Measurements from ENCODE around the gene OASL.
"Not testable (repeated sequence)": the region's sequence is repeated elsewhere in the genome, so short reads cannot be mapped to it uniquely, and the experiment has no call there.

The OASL gene

DNA sequence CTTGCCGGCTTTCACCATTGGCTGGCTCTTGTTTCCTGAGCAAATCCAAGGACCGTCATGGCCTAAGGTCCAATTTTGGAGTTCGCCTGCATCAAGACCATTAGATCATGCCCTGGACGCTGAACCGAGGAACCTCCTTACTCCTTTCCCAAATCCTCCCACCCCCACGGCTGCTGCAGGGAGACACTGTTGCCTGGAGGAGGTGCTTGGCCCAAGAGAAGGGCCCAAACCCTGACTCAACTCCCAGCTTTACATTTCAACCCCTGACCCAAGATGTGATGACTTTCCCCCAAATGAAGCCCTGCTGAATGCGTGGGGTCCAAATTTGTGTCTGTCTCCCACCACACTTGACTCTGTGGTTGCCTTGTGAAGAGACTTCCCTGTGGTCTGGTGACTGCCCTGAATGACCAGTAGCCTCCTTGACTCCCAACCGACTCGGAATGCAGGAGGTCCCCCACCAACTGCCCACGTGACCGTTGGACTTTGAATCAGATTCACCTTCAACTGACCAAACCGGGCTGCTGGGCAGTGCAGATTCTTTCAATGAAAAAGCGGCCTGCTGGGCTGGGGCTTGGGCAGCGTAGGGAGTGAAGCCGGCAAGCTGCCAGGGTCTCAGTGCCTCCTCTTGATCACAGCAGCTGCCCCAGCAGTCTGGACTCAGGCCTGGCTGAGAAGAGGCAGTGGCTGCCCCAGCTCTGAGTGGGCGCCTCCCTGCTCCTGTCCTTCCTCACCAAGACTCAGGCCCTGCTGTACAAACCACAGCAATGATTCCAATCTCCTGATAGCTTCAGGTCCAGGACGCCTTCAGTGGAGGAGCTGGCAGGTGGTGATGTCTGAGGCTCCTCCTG lies 46.7 kb upstream of the OASL start:
- Histone ChIP-seq H3K36me3 (no peaks in the 10 kb centered on the region), H3K9me3 (no peaks in the 10 kb centered on the region), H3K27ac (no peak overlapping the region), H3K4me1 (ENCODE audit: control insufficient read depth in 1 of 2, insufficient read depth in 1 of 2, low read depth in 1 of 2, low read length in 1 of 2) (no peaks in the 10 kb centered on the region), H3K27me3 (no peaks in the 10 kb centered on the region), H3K4me3 (ENCODE audit: low read depth in 1 of 2, low read length in 1 of 2) (no peak overlapping the region)
- TF ChIP-seq, protein P1, sequence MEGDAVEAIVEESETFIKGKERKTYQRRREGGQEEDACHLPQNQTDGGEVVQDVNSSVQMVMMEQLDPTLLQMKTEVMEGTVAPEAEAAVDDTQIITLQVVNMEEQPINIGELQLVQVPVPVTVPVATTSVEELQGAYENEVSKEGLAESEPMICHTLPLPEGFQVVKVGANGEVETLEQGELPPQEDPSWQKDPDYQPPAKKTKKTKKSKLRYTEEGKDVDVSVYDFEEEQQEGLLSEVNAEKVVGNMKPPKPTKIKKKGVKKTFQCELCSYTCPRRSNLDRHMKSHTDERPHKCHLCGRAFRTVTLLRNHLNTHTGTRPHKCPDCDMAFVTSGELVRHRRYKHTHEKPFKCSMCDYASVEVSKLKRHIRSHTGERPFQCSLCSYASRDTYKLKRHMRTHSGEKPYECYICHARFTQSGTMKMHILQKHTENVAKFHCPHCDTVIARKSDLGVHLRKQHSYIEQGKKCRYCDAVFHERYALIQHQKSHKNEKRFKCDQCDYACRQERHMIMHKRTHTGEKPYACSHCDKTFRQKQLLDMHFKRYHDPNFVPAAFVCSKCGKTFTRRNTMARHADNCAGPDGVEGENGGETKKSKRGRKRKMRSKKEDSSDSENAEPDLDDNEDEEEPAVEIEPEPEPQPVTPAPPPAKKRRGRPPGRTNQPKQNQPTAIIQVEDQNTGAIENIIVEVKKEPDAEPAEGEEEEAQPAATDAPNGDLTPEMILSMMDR (IDR thresholded peaks at IDR 0.05) = no peak

- Histone ChIP-seq H3K27ac (no peak overlapping the region), H3K27me3 (no peaks in the 10 kb centered on the region), H3K4me1 (ENCODE audit: control insufficient read depth in 1 of 2, insufficient read depth in 1 of 2, low read depth in 1 of 2, low read length in 1 of 2) (no peaks in the 10 kb centered on the region), H3K36me3 (no peaks in the 10 kb centered on the region), H3K9me3 (no peaks in the 10 kb centered on the region), H3K4me3 (ENCODE audit: low read depth in 1 of 2, low read length in 1 of 2) (no peak overlapping the region)
- TF ChIP-seq, protein P1 (IDR thresholded peaks at IDR 0.05) = no peak
Measured at GRCh38 chr12:121085069-121085468, 46.0 kb upstream of the OASL start.

GRCh38 chr12:121084229-121084628 lies 45.2 kb upstream of the OASL start:
- no peaks in the 10 kb centered on the region for H3K4me1 ChIP-seq (ENCODE audit: control insufficient read depth in 1 of 2, insufficient read depth in 1 of 2, low read depth in 1 of 2, low read length in 1 of 2)
- no peak overlapping the region for H3K27ac ChIP-seq
- H3K36me3 ChIP-seq = no peaks in the 10 kb centered on the region
- TF ChIP-seq, protein P1 (IDR thresholded peaks at IDR 0.05) = no peak
- H3K4me3 ChIP-seq (ENCODE audit: low read depth in 1 of 2, low read length in 1 of 2) = no peak overlapping the region
- H3K9me3 ChIP-seq = no peaks in the 10 kb centered on the region
- H3K27me3 ChIP-seq = no peaks in the 10 kb centered on the region

- no peaks in the 10 kb centered on the region for H3K36me3 ChIP-seq
- H3K27me3 ChIP-seq = no peaks in the 10 kb centered on the region
- no peak overlapping the region for H3K4me3 ChIP-seq (ENCODE audit: low read depth in 1 of 2, low read length in 1 of 2)
- TF ChIP-seq, protein P1 (IDR thresholded peaks at IDR 0.05) = no peak
- H3K27ac ChIP-seq = no peak overlapping the region
- no peaks in the 10 kb centered on the region for H3K9me3 ChIP-seq
- no peaks in the 10 kb centered on the region for H3K4me1 ChIP-seq (ENCODE audit: control insufficient read depth in 1 of 2, insufficient read depth in 1 of 2, low read depth in 1 of 2, low read length in 1 of 2)
Measured at GRCh38 chr12:121080909-121081308, 41.9 kb upstream of the OASL start.

DNA sequence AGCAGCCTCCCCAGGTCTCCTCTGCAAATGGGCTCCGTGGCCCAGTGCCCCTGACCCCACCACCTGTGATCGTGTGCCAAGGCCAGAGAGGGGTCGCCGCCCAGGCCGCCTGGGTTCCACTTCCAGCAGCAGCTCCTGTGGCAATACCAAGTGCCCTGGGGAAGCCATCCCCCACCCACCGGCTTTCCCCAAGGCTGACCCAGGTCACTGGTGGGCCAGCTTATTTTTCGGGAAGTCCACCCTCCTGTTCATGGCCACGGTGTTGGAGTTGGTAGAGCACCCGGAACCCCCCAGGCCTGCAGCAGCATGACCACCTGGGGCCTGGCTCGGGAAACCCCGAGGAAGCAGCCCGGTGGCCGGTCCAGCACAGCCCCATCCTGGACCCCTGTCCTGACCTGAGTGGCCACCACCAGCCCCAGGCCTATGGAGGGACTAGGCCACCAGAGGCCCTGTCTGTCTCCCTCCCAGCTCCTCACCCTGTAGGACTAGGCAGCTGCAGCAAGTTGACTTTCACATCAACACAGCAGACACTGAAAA lies 40.8 kb upstream of the OASL start:
- no peak overlapping the region for H3K27ac ChIP-seq
- TF ChIP-seq, protein P1 (IDR thresholded peaks at IDR 0.05) = no peak

GRCh38 chr12:121077440-121077839 lies 38.4 kb upstream of the OASL start:
- H3K36me3 ChIP-seq; H3K4me3 ChIP-seq (ENCODE audit: low read depth in 1 of 2, low read length in 1 of 2); H3K4me1 ChIP-seq (ENCODE audit: control insufficient read depth in 1 of 2, insufficient read depth in 1 of 2, low read depth in 1 of 2, low read length in 1 of 2); H3K27ac ChIP-seq; H3K27me3 ChIP-seq; H3K9me3 ChIP-seq: not testable (repeated sequence)

More for the DNA sequence above, 40.8 kb upstream of the OASL start:
- Histone ChIP-seq H3K4me3 (ENCODE audit: low read depth in 1 of 2, low read length in 1 of 2) (no peak overlapping the region), H3K27me3 (no peaks in the 10 kb centered on the region), H3K36me3 (no peaks in the 10 kb centered on the region), H3K4me1 (ENCODE audit: control insufficient read depth in 1 of 2, insufficient read depth in 1 of 2, low read depth in 1 of 2, low read length in 1 of 2) (no peaks in the 10 kb centered on the region), H3K9me3 (no peaks in the 10 kb centered on the region)

GRCh38 chr12:121075911-121076310 lies 36.9 kb upstream of the OASL start:
- H3K36me3 ChIP-seq; H3K27ac ChIP-seq; H3K4me1 ChIP-seq (ENCODE audit: control insufficient read depth in 1 of 2, insufficient read depth in 1 of 2, low read depth in 1 of 2, low read length in 1 of 2); H3K9me3 ChIP-seq; H3K4me3 ChIP-seq (ENCODE audit: low read depth in 1 of 2, low read length in 1 of 2); H3K27me3 ChIP-seq: not testable (repeated sequence)
